ENCODE measurements around the gene DPP6. TPM values are rescaled to one million over a fixed set of nuclear protein-coding genes. Genes with fewer than 3 reads are reported as not detected.

Gene DPP6
- total RNA-seq, 1 donor from 2014 or later = not detected

- no peak for TF ChIP-seq CTCF (IDR thresholded peaks at IDR 0.05)
- ATAC-seq (ENCODE audit: low read depth) (no peak), DNase-seq (no peak)
- H3K27me3 Mint-ChIP-seq = no peaks in the 10 kb centered on the region
- no peak overlapping the region for H3K27ac Mint-ChIP-seq
- intact Hi-C loops (cut with micrococcal nuclease) = no loop called here
- no peak overlapping the region for H3K4me3 Mint-ChIP-seq
- H3K9me3 Mint-ChIP-seq = no peaks in the 10 kb centered on the region
- no peaks in the 10 kb centered on the region for H3K36me3 Mint-ChIP-seq (ENCODE audit: low read depth)
- H3K4me1 Mint-ChIP-seq = no peaks in the 10 kb centered on the region
- POLR2A ChIA-PET = no interaction called here
- CTCF ChIA-PET = no interaction called here
Observed at GRCh38 chr7:154686305-154686704, 634.1 kb downstream of the DPP6 start.

- ATAC-seq (ENCODE audit: low read depth) (no peak), DNase-seq (no peak)
- no peaks in the 10 kb centered on the region for H3K9me3 Mint-ChIP-seq
- H3K27ac Mint-ChIP-seq = no peak overlapping the region
- H3K27me3 Mint-ChIP-seq = no peaks in the 10 kb centered on the region
- H3K4me1 Mint-ChIP-seq = no peaks in the 10 kb centered on the region
- TF ChIP-seq CTCF (IDR thresholded peaks at IDR 0.05) = no peak
- ChIA-PET POLR2A (no interaction called here), CTCF (no interaction called here)
- intact Hi-C loops (cut with micrococcal nuclease) = no loop called here
- H3K4me3 Mint-ChIP-seq = no peak overlapping the region
- no peaks in the 10 kb centered on the region for H3K36me3 Mint-ChIP-seq (ENCODE audit: low read depth)
Observed at GRCh38 chr7:154688952-154689351, 636.8 kb downstream of the DPP6 start.

- ATAC-seq (ENCODE audit: low read depth) (no peak), DNase-seq (no peak)
- H3K27me3 Mint-ChIP-seq = no peaks in the 10 kb centered on the region
- peaks cover 2% of the 10 kb centered on the region for H3K9me3 Mint-ChIP-seq
- intact Hi-C loops (cut with micrococcal nuclease) = no loop called here
- TF ChIP-seq CTCF (IDR thresholded peaks at IDR 0.05) = no peak
- no peaks in the 10 kb centered on the region for H3K4me1 Mint-ChIP-seq
- no peak overlapping the region for H3K4me3 Mint-ChIP-seq
- ChIA-PET CTCF (no interaction called here), POLR2A (no interaction called here)
- H3K36me3 Mint-ChIP-seq (ENCODE audit: low read depth) = no peaks in the 10 kb centered on the region
- no peak overlapping the region for H3K27ac Mint-ChIP-seq
Observed at GRCh38 chr7:154690411-154690810, 638.2 kb downstream of the DPP6 start.

- ChIA-PET POLR2A (no interaction called here), CTCF (no interaction called here)
- ATAC-seq (ENCODE audit: low read depth) (no peak), DNase-seq (no peak)
- intact Hi-C loops (cut with micrococcal nuclease) = no loop called here
- H3K9me3 Mint-ChIP-seq = peaks cover 2% of the 10 kb centered on the region
- H3K4me1 Mint-ChIP-seq = no peaks in the 10 kb centered on the region
- TF ChIP-seq CTCF (IDR thresholded peaks at IDR 0.05) = no peak
- no peak overlapping the region for H3K27ac Mint-ChIP-seq
- H3K36me3 Mint-ChIP-seq (ENCODE audit: low read depth) = no peaks in the 10 kb centered on the region
- no peaks in the 10 kb centered on the region for H3K27me3 Mint-ChIP-seq
- H3K4me3 Mint-ChIP-seq = no peak overlapping the region
Observed at GRCh38 chr7:154693661-154694060, 641.5 kb downstream of the DPP6 start.

GRCh38 chr7:154695836-154696235 is 643.6 kb downstream of the DPP6 start:
- no peak for DNase-seq
- H3K4me3 Mint-ChIP-seq = no peak overlapping the region
- H3K27me3 Mint-ChIP-seq = no peaks in the 10 kb centered on the region
- ATAC-seq (ENCODE audit: low read depth) = no peak
- TF ChIP-seq CTCF (IDR thresholded peaks at IDR 0.05) = no peak
- CTCF ChIA-PET = no interaction called here
- no peaks in the 10 kb centered on the region for H3K36me3 Mint-ChIP-seq (ENCODE audit: low read depth)
- POLR2A ChIA-PET = no interaction called here
- H3K27ac Mint-ChIP-seq = no peak overlapping the region
- peaks cover 4% of the 10 kb centered on the region for H3K9me3 Mint-ChIP-seq
- no peaks in the 10 kb centered on the region for H3K4me1 Mint-ChIP-seq
- intact Hi-C loops (cut with micrococcal nuclease) = no loop called here

All from activated B cell treated with CpG ODN at 0.5 μM for 24 hours (primary cell).